WTC11 (cell line): ENCODE measurements around the gene IP6K2. TPM values are rescaled to one million over a fixed set of nuclear protein-coding genes. Genes with fewer than 3 reads are reported as not detected.

Experiments used
- ATAC-seq: fragments of 200-7000 bp; cut with Tn5 transposase; 2 replicates; pipeline ENCODE4 v1.10.0; 2021; ENCODE audit warnings: mild to moderate bottlenecking, moderate library complexity
- Bru-seq: library from RNA; stranded (reverse); fragments of 400-500 nt; gene quantifications from one replicate; lab custom pipeline; 2021; lab: Mats Ljungman, UMichigan
- CTCF ChIA-PET: fragments of 300-600 bp; sonication (Branson Sonifier 250); formaldehyde crosslinking; loops from one replicate; lab custom pipeline; 2021; ENCODE audit warnings: antibody characterized with exemption; lab: Charles Lee
- POLR2A ChIA-PET: fragments of 350-600 bp; sonication (Branson Sonifier 250); formaldehyde crosslinking; loops from one replicate; lab custom pipeline; 2021; ENCODE audit warnings: antibody characterized with exemption; lab: Charles Lee
- DNase-seq: peaks from one replicate; pipeline ENCODE4 v3.0.0; 2021; ENCODE audit warnings: low spot score
- H3K27ac Mint-ChIP-seq: 2 replicates; pipeline ENCODE4 v1.8.0; 2021; ENCODE audit warnings: mixed read lengths
- H3K27me3 Mint-ChIP-seq: 2 replicates; pipeline ENCODE4 v1.8.0; 2021; ENCODE audit warnings: low read depth, mild to moderate bottlenecking, moderate library complexity, mixed read lengths
- H3K36me3 Mint-ChIP-seq: 2 replicates; pipeline ENCODE4 v1.8.0; 2021; ENCODE audit warnings: mixed read lengths
- H3K4me1 Mint-ChIP-seq: 2 replicates; pipeline ENCODE4 v1.8.0; 2022; ENCODE audit warnings: mixed read lengths
- H3K4me3 Mint-ChIP-seq: 2 replicates; pipeline ENCODE4 v1.8.0; 2021; ENCODE audit warnings: mild to moderate bottlenecking, moderate library complexity, mixed read lengths
- H3K9me3 Mint-ChIP-seq: 2 replicates; pipeline ENCODE4 v1.8.0; 2021; ENCODE audit warnings: mixed read lengths
- CREM ChIP-seq: sonication (generic); formaldehyde crosslinking; IDR thresholded peaks from 2 replicates; pipeline ENCODE4 v1.8.1; 2022; ENCODE audit warnings: mild to moderate bottlenecking, missing genetic modification reagents, moderate library complexity
- GABPB1 ChIP-seq: sonication (generic); formaldehyde crosslinking; IDR thresholded peaks from 2 replicates; pipeline ENCODE4 v1.8.1; 2023; ENCODE audit warnings: mild to moderate bottlenecking, missing genetic modification reagents
- GTF2I ChIP-seq: fragments of 250-450 bp; sonication (Bioruptor Pico); conservative IDR thresholded peaks from 2 replicates; pipeline ENCODE4 v1.4.0; 2021; ENCODE audit warnings: mild to moderate bottlenecking
- KAT7 ChIP-seq: sonication (generic); formaldehyde crosslinking; IDR thresholded peaks from 2 replicates; pipeline ENCODE4 v1.8.1; 2023; ENCODE audit warnings: missing genetic modification reagents, mild to moderate bottlenecking, borderline replicate concordance
- MLX ChIP-seq: sonication (generic); formaldehyde crosslinking; IDR thresholded peaks from 2 replicates; pipeline ENCODE4 v1.8.1; 2023; ENCODE audit warnings: mild to moderate bottlenecking, missing genetic modification reagents, moderate library complexity
- MYBL2 ChIP-seq: sonication (generic); formaldehyde crosslinking; IDR thresholded peaks from 2 replicates; pipeline ENCODE4 v1.8.1; 2023; ENCODE audit warnings: mild to moderate bottlenecking, moderate library complexity, missing genetic modification reagents
- NFE2L1 ChIP-seq: sonication (generic); formaldehyde crosslinking; IDR thresholded peaks from 2 replicates; pipeline ENCODE4 v1.8.1; 2023; ENCODE audit warnings: missing genetic modification reagents
- NFYB ChIP-seq: sonication (generic); formaldehyde crosslinking; conservative IDR thresholded peaks from 2 replicates; pipeline ENCODE4 v1.8.0; 2022; ENCODE audit warnings: low read depth, missing genetic modification reagents
- NR1H2 ChIP-seq: sonication (generic); formaldehyde crosslinking; IDR thresholded peaks from 2 replicates; pipeline ENCODE4 v1.9.0; 2021; ENCODE audit warnings: mild to moderate bottlenecking, moderate library complexity, missing genetic modification reagents
- NR2C2 ChIP-seq: sonication (generic); formaldehyde crosslinking; IDR thresholded peaks from 2 replicates; pipeline ENCODE4 v1.8.0; 2022; ENCODE audit warnings: mild to moderate bottlenecking, missing genetic modification reagents
- SMAD3 ChIP-seq: sonication (generic); formaldehyde crosslinking; IDR thresholded peaks from 2 replicates; pipeline ENCODE4 v1.8.0; 2022; ENCODE audit warnings: missing genetic modification reagents, mild to moderate bottlenecking, borderline replicate concordance
- ZBTB21 ChIP-seq: sonication (generic); formaldehyde crosslinking; IDR thresholded peaks from 2 replicates; pipeline ENCODE4 v1.8.1; 2023; ENCODE audit warnings: mild to moderate bottlenecking, missing genetic modification reagents, borderline replicate concordance
- ZNF121 ChIP-seq: sonication (generic); formaldehyde crosslinking; IDR thresholded peaks from 2 replicates; pipeline ENCODE4 v1.8.0; 2023; ENCODE audit warnings: missing genetic modification reagents
- ZNF138 ChIP-seq: sonication (generic); formaldehyde crosslinking; conservative IDR thresholded peaks from 2 replicates; pipeline ENCODE4 v1.8.1; 2022; ENCODE audit warnings: mild to moderate bottlenecking, moderate library complexity, missing genetic modification reagents
- ZNF232 ChIP-seq: sonication (generic); formaldehyde crosslinking; IDR thresholded peaks from 2 replicates; pipeline ENCODE4 v1.8.0; 2022; ENCODE audit warnings: mild to moderate bottlenecking, missing genetic modification reagents
- ZNF416 ChIP-seq: fragments of 250-450 bp; sonication (Bioruptor Pico); IDR thresholded peaks from 2 replicates; pipeline ENCODE4 v1.9.0; 2021; ENCODE audit warnings: mild to moderate bottlenecking, inconsistent platforms
- ZNF423 ChIP-seq: fragments of 250-450 bp; sonication (Bioruptor Pico); IDR thresholded peaks from 2 replicates; pipeline ENCODE4 v2.1.2; 2022; ENCODE audit warnings: mild to moderate bottlenecking, moderate library complexity
- ZNF425 ChIP-seq: fragments of 250-450 bp; sonication (Bioruptor Pico); conservative IDR thresholded peaks from 2 replicates; pipeline ENCODE4 v1.9.0; 2021; ENCODE audit warnings: mild to moderate bottlenecking
- ZNF532 ChIP-seq: fragments of 250-450 bp; sonication (Bioruptor Pico); IDR thresholded peaks from 2 replicates; pipeline ENCODE4 v1.9.0; 2021; ENCODE audit warnings: mild to moderate bottlenecking, borderline replicate concordance
- long read RNA-seq, 3 experiments: library from RNA in 1 of 3; library from capped mRNA in 1 of 3; library from polyadenylated mRNA in 1 of 3; unstranded in 2 of 3; stranded (forward) in 1 of 3; transcript quantifications; one replicate each; pipeline ENCODE4 v2.0.0, GENCODE V29; 2021
- total RNA-seq: library from RNA; stranded (reverse); gene quantifications from 3 replicates; pipeline ENCODE4 v1.2.3, GENCODE V29; 2021
- TF ChIP-seq, protein P1 (sequence below): sonication (generic); formaldehyde crosslinking; conservative IDR thresholded peaks from 2 replicates; pipeline ENCODE4 v1.8.1; 2022; ENCODE audit warnings: mild to moderate bottlenecking, missing genetic modification reagents
- TF ChIP-seq, protein P2 (sequence below): fragments of 250-450 bp; sonication (Bioruptor Pico); IDR thresholded peaks from 2 replicates; pipeline ENCODE4 v2.1.2; 2022; ENCODE audit warnings: mild to moderate bottlenecking, moderate library complexity
- TF ChIP-seq, protein P3 (sequence below): sonication (generic); formaldehyde crosslinking; IDR thresholded peaks from 2 replicates; pipeline ENCODE4 v1.8.1; 2023; ENCODE audit warnings: mild to moderate bottlenecking, missing genetic modification reagents

The IP6K2 gene, protein sequence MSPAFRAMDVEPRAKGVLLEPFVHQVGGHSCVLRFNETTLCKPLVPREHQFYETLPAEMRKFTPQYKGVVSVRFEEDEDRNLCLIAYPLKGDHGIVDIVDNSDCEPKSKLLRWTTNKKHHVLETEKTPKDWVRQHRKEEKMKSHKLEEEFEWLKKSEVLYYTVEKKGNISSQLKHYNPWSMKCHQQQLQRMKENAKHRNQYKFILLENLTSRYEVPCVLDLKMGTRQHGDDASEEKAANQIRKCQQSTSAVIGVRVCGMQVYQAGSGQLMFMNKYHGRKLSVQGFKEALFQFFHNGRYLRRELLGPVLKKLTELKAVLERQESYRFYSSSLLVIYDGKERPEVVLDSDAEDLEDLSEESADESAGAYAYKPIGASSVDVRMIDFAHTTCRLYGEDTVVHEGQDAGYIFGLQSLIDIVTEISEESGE
- total RNA-seq, result 113 to 123 TPM (median 114 TPM) in 3 replicates
- percentile 95 among the genes with signal in this experiment for Bru-seq, nascent RNA
- long read RNA-seq, experiment 1, transcript IP6K2-211 (4 exons, 1,309 nt), result minor isoform, 12 of 303 reads
- long read RNA-seq, experiment 1, transcript IP6K2-201 (6 exons, 1,775 nt), result major isoform, 74 of 303 reads
- long read RNA-seq, experiment 1, transcript IP6K2-221 (2 exons, 1,673 nt), result minor isoform, 17 of 303 reads
- long read RNA-seq, experiment 1, transcript IP6K2-208 (2 exons, 1,124 nt), result minor isoform, 14 of 303 reads
- long read RNA-seq, experiment 1, partial matches to known transcripts, result 31 of 303 reads
- long read RNA-seq, experiment 1, other reads (novel, unspliced or antisense), result 142 of 303 reads
- long read RNA-seq, experiment 2, transcript IP6K2-211 (4 exons, 1,309 nt), result minor isoform, 5 of 128 reads
- long read RNA-seq, experiment 2, transcript IP6K2-201 (6 exons, 1,775 nt), result major isoform, 22 of 128 reads
- long read RNA-seq, experiment 2, partial matches to known transcripts, result 37 of 128 reads
- long read RNA-seq, experiment 2, other reads (novel, unspliced or antisense), result 55 of 128 reads
- long read RNA-seq, experiment 3, transcript IP6K2-202 (3 exons, 1,185 nt), result minor isoform, 17 of 290 reads
- long read RNA-seq, experiment 3, transcript IP6K2-201 (6 exons, 1,775 nt), result major isoform, 54 of 290 reads
- long read RNA-seq, experiment 3, transcript IP6K2-221 (2 exons, 1,673 nt), result minor isoform, 7 of 290 reads
- long read RNA-seq, experiment 3, transcript IP6K2-211 (4 exons, 1,309 nt), result minor isoform, 23 of 290 reads
- long read RNA-seq, experiment 3, partial matches to known transcripts, result 27 of 290 reads
- long read RNA-seq, experiment 3, other reads (novel, unspliced or antisense), result 155 of 290 reads

DNA sequence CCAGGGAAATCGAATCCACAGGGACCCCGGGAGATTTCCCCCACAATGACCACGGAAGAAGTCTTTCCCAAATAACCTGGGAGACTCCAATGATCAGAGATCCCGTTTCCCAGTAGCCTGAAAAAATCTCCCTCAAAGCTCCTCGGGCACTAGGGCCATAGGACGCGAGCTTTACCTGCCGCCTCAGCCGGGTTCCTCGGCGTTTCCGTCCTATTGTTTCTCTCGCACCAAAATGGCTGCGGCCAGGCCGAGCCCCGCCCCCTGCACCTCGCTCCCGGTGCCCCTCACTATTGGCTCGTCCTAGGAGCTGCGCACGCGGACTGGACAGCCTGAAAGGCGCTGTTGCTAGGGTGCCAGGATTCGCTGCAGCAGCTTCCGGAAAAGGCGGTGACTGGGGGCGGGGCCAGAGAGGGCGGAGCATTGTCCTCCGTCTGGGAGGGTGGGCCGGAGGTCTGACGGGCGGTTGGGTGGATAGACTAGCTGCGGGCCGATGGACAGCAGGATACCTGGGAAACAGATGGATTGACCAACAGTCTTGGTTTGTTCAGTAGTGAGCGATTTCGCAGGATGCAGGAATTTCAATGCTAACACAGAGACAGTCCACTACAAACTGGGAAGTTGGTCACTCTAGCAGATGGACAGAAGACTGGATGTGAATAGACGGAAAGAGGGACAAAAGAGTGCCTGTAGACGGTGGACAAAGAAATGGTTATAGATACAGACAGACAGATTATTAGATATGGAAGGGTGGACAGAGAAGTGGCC lies at the start of gene IP6K2:
Gene IP6K2, minus strand, starts transcription at position 240 of the 765 bp plus-strand sequence. CDS start 21,930 bp downstream, outside the sequence.
- no peaks in the 10 kb centered on the region for H3K9me3 Mint-ChIP-seq
- peak; percentile 98 for ATAC-seq
- CTCF ChIA-PET, result interaction anchor here (0.6 to 1.8 kb wide), 17 partner anchors 9 to 823 kb away, joined by 3 to 13 read pairs (median 4); partner anchors contain the start of genes ARIH2, NCKIPSD, NDUFAF3 and SLC26A6
- TF ChIP-seq CREM (CRISPR knock-in tag), result 0 out of 2 replicates have a peak, but pooled peaks have one; percentile 52
- TF ChIP-seq GABPB1, result peak; percentile 51
- no peak for TF ChIP-seq ZNF138 (CRISPR knock-in tag)
- no peak for TF ChIP-seq KAT7 (CRISPR knock-in tag)
- peak; percentile 91; the same call in 1 of the 2 replicates for TF ChIP-seq MYBL2 (CRISPR knock-in tag)
- no peak for TF ChIP-seq ZNF121 (CRISPR knock-in tag)
- no peak for TF ChIP-seq NR1H2 (CRISPR knock-in tag)
- TF ChIP-seq MLX, result no peak
- no peak for TF ChIP-seq ZNF532 (CRISPR knock-in tag)
- no peak for TF ChIP-seq GTF2I (CRISPR knock-in tag)
- TF ChIP-seq, protein P1, sequence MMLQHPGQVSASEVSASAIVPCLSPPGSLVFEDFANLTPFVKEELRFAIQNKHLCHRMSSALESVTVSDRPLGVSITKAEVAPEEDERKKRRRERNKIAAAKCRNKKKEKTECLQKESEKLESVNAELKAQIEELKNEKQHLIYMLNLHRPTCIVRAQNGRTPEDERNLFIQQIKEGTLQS (CRISPR knock-in tag), result no peak
- TF ChIP-seq ZBTB21 (CRISPR knock-in tag), result peak; percentile 39; the same call in 1 of the 2 replicates
- TF ChIP-seq, protein P2, sequence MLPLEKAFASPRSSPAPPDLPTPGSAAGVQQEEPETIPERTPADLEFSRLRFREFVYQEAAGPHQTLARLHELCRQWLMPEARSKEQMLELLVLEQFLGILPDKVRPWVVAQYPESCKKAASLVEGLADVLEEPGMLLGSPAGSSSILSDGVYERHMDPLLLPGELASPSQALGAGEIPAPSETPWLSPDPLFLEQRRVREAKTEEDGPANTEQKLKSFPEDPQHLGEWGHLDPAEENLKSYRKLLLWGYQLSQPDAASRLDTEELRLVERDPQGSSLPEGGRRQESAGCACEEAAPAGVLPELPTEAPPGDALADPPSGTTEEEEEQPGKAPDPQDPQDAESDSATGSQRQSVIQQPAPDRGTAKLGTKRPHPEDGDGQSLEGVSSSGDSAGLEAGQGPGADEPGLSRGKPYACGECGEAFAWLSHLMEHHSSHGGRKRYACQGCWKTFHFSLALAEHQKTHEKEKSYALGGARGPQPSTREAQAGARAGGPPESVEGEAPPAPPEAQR (CRISPR knock-in tag), result no peak
- TF ChIP-seq, protein P3, sequence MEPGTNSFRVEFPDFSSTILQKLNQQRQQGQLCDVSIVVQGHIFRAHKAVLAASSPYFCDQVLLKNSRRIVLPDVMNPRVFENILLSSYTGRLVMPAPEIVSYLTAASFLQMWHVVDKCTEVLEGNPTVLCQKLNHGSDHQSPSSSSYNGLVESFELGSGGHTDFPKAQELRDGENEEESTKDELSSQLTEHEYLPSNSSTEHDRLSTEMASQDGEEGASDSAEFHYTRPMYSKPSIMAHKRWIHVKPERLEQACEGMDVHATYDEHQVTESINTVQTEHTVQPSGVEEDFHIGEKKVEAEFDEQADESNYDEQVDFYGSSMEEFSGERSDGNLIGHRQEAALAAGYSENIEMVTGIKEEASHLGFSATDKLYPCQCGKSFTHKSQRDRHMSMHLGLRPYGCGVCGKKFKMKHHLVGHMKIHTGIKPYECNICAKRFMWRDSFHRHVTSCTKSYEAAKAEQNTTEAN, result no peak
- no peak for TF ChIP-seq ZNF423
- TF ChIP-seq NFE2L1, result no peak
- 0 out of 2 replicates have a peak, but pooled peaks have one; percentile 48 for TF ChIP-seq ZNF232
- TF ChIP-seq ZNF416 (CRISPR knock-in tag), result no peak
- no peak for TF ChIP-seq NR2C2 (CRISPR knock-in tag)
- TF ChIP-seq SMAD3 (CRISPR knock-in tag), result 0 out of 2 replicates have a peak, but pooled peaks have one; percentile 9
- peak; percentile 80 for TF ChIP-seq NFYB (CRISPR knock-in tag)
- TF ChIP-seq ZNF425 (CRISPR knock-in tag), result no peak

More for the DNA sequence above, at the start of gene IP6K2:
- H3K4me3 Mint-ChIP-seq, result peak within 1 kb of the TSS; percentile 98
- peaks cover 30% of the 10 kb centered on the region for H3K4me1 Mint-ChIP-seq
- H3K27me3 Mint-ChIP-seq, result peaks cover 14% of the 10 kb centered on the region
- peaks cover 37% of the 10 kb centered on the region for H3K36me3 Mint-ChIP-seq
- peak within 1 kb of the TSS; percentile 99 for H3K27ac Mint-ChIP-seq
- POLR2A ChIA-PET, result interaction anchor here (0.6 to 1.7 kb wide), 16 partner anchors 13 to 304 kb away, joined by 3 to 25 read pairs (median 4); partner anchors contain the start of genes CELSR3, NCKIPSD, NDUFAF3 and SLC26A6
- DNase-seq, result peak; percentile 100
